GM19452 (cell line): Measurements from ENCODE around the gene CST9.
"Not testable (repeated sequence)": the region's sequence is repeated elsewhere in the genome, so short reads cannot be mapped to it uniquely, and the experiment has no call there.

Experiments
- ATAC-seq: cut with Tn5 transposase; IDR thresholded peaks from one replicate; pipeline ENCODE4 v1.9.1; 2021; ENCODE audit not compliant: unreplicated experiment

The CST9 gene

GRCh38 chr20:23637282-23638221 is 31.8 kb upstream of the CST9 start, which contains the start of gene CST3:
CST3 (minus strand) TSS chr20:23637955; CDS start chr20:23637862, 93 bp downstream.
- ATAC-seq: peak; percentile 52

GRCh38 chr20:23636908-23637281 is 31.2 kb upstream of the CST9 start:
- ATAC-seq: no peak

- no peak for ATAC-seq
Measured at GRCh38 chr20:23636182-23636907, 30.6 kb upstream of the CST9 start.

GRCh38 chr20:23635768-23636090 is 30.0 kb upstream of the CST9 start:
- ATAC-seq: not testable (repeated sequence)

GRCh38 chr20:23634985-23635767 is 29.5 kb upstream of the CST9 start:
- no peak for ATAC-seq

- no peak for ATAC-seq
Measured at GRCh38 chr20:23634044-23634801, 28.5 kb upstream of the CST9 start.

GRCh38 chr20:23632711-23633573 is 27.2 kb upstream of the CST9 start:
- no peak for ATAC-seq

GRCh38 chr20:23631981-23632710 is 26.4 kb upstream of the CST9 start:
- no peak for ATAC-seq

GRCh38 chr20:23631226-23631822 is 25.6 kb upstream of the CST9 start:
- no peak for ATAC-seq

- no peak for ATAC-seq
Measured at GRCh38 chr20:23630392-23630849, 24.7 kb upstream of the CST9 start.

- ATAC-seq: no peak
Measured at GRCh38 chr20:23629542-23630391, 24.1 kb upstream of the CST9 start.

- no peak for ATAC-seq
Measured at GRCh38 chr20:23629017-23629541, 23.4 kb upstream of the CST9 start.

- ATAC-seq: no peak
Measured at GRCh38 chr20:23628402-23629016, 22.8 kb upstream of the CST9 start.

GRCh38 chr20:23627501-23627900 is 21.8 kb upstream of the CST9 start:
- no peak for ATAC-seq

GRCh38 chr20:23626040-23626620 is 20.4 kb upstream of the CST9 start:
- no peak for ATAC-seq

GRCh38 chr20:23625236-23625964 is 19.7 kb upstream of the CST9 start:
- no peak for ATAC-seq
